Kidney capillary endothelial cell (primary cell): ENCODE data around the gene CDO1.
"Not testable (repeated sequence)": the region's sequence is repeated elsewhere in the genome, so short reads cannot be mapped to it uniquely, and the experiment has no call there.

Experiments used
- DNase-seq: peaks from one replicate; pipeline ENCODE4 v3.0.0-alpha.2; 2018; ENCODE audit warnings: low spot score

The CDO1 gene

GRCh38 chr5:115829913-115830312 lies 13.5 kb upstream of the CDO1 start:
- no peak for DNase-seq

GRCh38 chr5:115825948-115826347 lies 9.5 kb upstream of the CDO1 start:
- DNase-seq = no peak

GRCh38 chr5:115824983-115825382 lies 8.5 kb upstream of the CDO1 start:
- not testable (repeated sequence) for DNase-seq

DNA sequence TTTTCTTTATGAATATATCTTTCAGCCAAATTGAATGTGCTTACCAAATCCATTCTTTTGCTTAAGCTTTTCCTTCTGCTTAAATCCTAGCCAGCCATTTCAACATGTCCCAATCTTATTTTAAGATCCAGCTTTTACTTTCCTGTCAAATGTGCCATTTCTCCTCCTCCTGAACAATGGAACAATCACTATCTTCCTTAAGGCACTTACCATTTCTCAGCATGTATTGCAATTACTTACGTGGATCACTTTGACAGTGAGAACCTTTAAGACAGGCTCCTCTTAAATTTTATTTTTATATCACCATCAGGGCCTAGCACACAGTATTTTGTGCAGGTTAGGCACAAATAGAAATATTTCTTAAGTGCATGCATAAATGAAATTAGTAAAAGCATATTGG lies 4.4 kb upstream of the CDO1 start:
- no peak for DNase-seq

DNA sequence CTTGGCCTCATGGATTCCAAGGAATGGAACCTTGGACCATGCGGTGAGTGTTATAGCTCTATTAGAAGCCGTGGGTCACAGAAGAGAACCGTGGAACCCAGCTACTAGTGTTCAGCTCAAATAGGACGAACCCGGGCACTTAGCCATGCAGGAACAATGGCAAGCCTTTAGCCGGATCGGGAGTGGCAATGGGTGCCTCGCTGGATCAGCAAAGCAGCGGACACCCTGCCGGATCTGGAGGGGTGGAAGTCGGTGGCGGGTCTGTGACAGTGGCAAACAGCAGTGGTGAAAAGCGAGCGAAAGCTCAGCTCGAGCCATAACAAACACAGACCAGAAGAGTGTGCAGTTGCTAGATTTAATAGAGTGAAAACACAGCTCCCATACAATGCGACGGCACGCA lies 2.4 kb upstream of the CDO1 start:
- DNase-seq = no peak

DNA sequence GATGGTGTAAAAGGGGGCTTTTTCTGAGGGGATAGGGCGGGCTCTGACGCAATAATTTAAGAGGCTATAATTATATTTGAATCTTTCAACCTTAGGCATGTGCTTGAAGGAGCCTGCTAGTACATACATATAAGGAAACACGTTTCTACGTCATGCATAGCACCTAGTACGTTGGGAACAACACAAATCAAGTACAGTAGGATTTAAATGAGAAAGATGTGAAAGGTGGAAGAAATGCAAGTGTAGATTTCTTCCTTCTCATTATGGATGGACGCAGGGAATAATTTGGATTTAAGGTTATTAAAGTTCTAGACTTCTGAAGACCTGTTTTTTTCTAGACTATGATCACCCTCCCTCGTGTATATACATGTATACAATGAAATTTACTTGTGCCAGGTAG lies 927 bp upstream of the CDO1 start:
- DNase-seq = no peak

DNA sequence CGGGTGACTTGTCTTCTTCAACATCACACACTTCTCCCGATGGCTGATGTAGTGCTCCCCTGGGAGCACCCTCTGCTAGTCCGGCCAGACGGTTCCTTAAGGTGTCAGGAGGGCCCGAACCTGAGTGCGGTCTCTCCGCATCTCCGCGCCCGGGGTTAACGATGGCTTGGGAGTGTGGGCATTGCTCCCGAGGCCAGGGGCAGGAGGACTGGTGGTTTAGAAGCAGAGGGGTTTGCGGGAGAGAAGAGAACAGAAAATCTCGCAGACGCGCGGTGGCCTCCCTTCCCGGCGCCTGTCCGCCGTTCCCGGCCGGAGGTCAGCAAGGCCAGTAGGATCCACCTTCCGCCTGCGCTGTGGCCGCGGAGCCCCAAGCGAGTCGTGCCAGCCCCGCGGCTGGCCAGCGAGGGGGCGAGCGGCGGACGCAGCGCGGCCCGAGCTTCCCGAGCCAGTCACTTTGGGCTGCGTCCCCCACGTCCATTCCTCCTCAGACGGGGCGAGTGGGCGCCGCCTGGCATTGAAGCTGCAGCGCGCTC lies 700 bp downstream of the CDO1 start:
- DNase-seq = no peak

DNA sequence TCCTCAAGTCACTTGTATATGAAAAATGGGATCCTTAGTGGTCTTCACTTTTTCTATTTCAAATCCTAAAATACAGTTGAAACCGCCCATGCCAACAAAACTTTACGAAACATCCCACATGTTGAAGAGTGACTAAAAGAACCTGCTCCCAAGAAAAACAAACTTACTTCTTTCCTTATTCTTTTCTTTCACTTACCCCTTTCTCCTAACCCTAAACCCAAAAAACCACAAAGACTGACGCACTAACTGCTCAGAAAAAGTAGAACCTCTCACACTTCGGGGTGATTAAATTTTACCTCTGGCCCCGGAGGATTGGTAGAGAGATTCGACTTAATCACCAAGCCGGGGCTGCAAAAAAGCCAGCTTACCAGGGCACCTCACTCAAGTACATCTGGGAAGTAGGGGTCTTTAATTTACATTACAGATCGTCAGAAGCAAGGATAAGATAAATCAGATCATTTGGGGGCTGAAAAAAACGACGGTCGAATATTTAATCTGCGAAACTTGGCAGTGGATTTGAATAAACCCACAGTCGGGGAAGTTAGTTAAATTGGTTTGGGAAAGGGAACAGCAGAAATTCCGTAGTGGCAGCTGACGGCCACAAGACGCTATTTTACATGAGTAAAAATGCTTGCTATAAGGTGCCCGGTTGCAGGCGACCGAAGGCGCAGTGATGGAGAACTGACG lies 1.3 kb downstream of the CDO1 start:
- DNase-seq = no peak

DNA sequence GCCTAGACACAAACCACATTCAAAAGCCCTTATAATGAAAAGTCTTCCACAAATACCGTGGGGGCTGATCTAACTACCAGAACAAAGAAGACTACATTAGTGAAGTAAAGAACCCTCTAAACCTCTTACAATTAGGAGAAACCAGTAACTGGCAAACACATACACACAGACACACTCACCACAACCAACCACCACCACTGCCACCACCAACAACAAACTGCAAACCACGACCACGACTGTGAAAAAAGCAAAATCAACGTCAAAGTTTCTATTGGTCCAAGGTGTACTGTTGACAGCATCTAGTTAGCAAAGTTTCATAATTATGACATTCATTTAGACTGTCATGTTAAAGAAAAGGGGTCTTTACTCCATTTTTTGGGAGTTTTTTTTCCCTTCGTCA lies 2.7 kb downstream of the CDO1 start:
- no peak for DNase-seq

DNA sequence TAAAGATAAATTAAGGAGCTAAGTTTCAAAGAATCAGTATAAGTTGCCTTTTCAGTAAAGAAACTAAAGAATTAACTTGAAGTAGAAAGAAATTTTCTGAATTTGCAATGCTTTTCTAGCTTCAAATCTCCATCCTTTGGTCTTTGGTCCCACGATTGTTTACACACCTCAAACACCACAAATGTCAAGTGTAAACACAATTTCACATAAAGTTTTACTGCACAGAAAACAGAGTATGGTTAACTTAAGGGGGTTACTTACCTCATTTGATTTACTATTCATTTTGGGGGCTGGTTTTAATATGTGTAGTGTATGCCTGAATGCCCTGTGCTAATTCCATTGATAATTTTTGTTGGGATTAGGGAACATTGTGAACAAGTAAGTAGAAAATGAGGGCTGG lies 4.1 kb downstream of the CDO1 start:
- DNase-seq = no peak

DNA sequence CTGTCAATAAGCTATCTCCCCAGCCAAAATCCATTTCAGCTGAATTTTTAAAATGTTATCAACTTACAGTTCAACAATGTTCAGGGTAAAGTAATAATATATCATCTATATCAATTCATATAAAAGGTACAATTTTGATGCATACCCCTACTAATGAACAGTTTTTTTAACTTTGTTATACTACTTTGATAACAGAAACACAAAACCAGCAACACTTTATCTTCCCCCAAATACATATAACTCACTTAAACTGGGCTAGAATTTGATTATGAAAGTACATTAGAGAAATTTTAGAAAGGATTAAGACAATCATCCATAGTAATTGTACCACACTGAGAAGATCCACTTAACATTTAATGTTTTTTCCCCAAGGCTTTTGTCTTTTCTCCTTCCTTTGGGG lies 5.1 kb downstream of the CDO1 start:
- no peak for DNase-seq

DNA sequence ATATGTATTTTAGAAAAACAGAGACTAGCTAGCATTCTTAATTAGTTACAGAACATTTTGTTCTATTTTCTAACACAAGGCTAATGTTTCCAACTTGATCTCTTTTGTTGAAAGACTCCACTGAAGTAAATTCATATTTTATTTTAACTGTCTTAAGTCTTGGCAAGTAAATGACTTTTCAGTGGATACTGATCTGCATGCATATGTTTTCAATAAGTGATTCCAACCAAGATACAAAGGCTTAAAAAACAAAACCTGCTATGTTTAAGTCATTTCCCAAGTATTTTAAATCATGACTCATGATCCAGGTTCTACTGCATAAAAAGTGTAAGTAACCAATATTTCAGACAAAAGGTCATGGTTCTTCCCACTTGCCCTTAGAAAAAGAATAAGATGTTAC lies 5.7 kb downstream of the CDO1 start:
- DNase-seq = no peak

DNA sequence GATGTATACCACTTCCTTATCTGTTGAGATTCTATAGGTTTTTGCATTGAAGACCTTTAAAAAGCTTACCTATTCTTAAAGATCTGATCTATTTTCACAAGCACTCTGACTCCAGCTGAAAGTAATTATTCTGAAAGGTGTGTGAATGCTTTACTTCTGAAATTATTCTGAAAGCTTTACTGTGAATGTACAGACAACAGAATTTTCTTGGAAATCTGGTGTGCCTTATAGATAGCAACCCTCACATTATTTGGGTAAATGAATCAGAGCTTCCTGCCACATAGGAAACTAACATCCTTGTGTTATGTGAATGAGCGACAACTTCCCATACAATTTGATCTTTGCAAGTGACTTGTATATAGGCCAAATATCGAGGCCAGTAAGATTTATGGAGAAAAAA lies 6.5 kb downstream of the CDO1 start:
- DNase-seq = no peak

- DNase-seq = not testable (repeated sequence)
These were observed 8.4 kb downstream of the CDO1 start for GRCh38 chr5:115808066-115808465.

GRCh38 chr5:115807654-115808052 lies 8.8 kb downstream of the CDO1 start:
- DNase-seq = no peak

- no peak for DNase-seq
These were observed 9.3 kb downstream of the CDO1 start for GRCh38 chr5:115806986-115807653.

DNA sequence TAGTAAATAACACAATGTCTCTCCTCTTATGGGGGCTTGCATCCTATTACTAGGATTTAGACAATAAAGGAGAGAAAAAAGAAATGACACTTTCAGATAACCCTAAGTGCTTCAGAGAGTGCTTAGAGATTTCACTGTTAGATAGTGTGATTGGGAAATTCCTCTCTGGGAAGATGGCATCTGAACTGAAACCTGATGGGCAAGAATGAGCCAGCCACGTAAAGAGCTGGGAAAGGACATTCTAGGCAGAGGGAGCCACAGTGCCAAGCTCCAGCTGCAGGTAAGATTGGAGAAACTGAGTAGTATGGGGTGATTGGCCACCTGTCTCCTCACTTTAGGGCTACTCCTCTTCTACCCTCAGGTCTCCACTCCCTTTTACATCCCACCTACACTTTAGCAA lies 14.5 kb downstream of the CDO1 start:
- DNase-seq = no peak

DNA sequence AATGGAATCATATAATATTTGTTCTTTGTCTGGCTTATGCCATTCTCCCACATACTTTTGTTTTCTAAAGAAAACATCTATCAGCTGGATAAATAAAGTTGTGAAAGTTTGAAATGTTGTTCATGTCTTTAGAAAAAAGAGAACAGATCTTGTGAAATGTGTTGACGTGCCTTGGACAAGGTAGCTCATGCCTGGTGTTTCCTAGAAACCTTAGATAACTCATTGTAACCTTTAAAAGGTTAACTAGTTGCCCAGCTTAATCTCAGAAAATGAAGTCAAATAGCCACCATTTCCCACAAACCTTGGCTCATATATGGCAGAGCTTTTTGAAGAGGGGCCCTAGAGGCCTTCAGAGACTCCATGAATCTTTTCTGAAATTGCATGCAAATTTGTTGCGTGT lies 15.3 kb downstream of the CDO1 start:
- no peak for DNase-seq

GRCh38 chr5:115800108-115800507 lies 16.4 kb downstream of the CDO1 start:
- DNase-seq = no peak

DNA sequence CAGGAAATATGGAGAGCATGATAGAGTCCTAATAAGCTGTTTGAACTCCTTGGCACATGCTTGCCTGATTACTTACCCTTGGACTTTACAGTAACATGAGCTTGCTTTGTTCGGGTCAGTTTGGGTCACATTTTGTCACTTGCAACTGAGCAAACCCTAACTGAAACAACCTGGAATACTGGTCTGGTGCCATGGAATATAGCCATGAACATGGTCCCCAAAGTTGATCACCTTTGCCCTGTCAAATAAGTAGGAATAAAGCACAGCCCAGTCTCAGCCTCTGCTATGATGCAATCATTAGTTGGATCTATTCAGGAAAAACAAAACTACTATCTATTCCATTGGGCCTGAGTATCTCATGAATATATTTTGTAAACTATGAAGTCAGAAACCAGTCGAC lies 18.2 kb downstream of the CDO1 start:
- DNase-seq = no peak

DNA sequence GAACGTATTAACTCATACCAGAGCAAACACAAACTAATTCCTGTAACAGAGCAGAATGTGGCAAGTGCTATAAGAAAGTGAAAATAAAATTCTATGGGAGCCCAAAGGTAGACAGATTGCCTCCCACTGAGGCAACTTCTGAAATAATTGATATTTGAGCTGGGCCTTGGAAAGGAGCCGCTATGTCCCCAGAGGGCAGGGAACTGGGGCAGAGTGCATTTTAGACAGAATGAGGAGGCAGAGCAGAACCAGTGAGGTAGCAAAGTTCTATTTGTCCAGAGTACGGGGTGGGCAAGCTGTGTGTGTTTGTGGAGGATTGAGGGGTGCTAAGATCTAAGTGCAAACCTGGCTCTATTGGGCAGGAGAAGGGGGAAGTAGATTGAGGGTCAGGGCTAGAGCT lies 19.8 kb downstream of the CDO1 start:
- DNase-seq = no peak

GRCh38 chr5:115795700-115796099 lies 20.8 kb downstream of the CDO1 start:
- no peak for DNase-seq

GRCh38 chr5:115788440-115788839 lies 28.0 kb downstream of the CDO1 start:
- DNase-seq = no peak

DNA sequence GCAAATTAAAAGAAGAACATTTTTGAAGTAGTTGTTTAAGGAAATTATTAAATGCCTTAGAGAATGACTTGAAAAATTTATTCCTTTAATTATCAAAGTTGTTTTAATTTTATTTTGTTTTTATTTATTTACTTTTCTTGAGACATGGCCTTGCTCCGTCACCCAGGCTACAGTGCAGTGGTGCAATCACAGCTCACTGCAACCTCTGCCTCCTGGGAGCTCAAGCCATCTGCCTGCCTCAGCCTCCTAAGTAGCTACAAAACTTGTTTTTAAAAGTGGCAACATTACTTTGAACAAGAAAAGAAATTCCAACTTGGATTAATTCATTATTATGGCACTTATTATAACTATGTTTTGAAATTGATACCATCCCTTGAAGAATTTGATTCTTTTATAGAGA lies 29.0 kb downstream of the CDO1 start:
- no peak for DNase-seq
